ENCODE results near the gene SMAP2.

GRCh38 chr1:40416709-40417108 lies 43.2 kb downstream of the SMAP2 start:
- TF ChIP-seq CTCF (IDR thresholded peaks at IDR 0.05) (no peak), POLR2A (IDR thresholded peaks at IDR 0.05) (no peak)

Data from right lobe of liver (tissue), 4 donors.